ENCODE results near the gene NFIX.
A peak's percentile ranks its signal among the peaks of the same experiment; 100 is the strongest.

NFIX gene

GRCh38 chr19:13008926-13009787 lies 13.9 kb downstream of the NFIX start:
- DNase-seq (ENCODE audit: low spot score) = no peak

GRCh38 chr19:13010038-13010991 lies 15.0 kb downstream of the NFIX start:
- no peak for DNase-seq (ENCODE audit: low spot score)

DNA sequence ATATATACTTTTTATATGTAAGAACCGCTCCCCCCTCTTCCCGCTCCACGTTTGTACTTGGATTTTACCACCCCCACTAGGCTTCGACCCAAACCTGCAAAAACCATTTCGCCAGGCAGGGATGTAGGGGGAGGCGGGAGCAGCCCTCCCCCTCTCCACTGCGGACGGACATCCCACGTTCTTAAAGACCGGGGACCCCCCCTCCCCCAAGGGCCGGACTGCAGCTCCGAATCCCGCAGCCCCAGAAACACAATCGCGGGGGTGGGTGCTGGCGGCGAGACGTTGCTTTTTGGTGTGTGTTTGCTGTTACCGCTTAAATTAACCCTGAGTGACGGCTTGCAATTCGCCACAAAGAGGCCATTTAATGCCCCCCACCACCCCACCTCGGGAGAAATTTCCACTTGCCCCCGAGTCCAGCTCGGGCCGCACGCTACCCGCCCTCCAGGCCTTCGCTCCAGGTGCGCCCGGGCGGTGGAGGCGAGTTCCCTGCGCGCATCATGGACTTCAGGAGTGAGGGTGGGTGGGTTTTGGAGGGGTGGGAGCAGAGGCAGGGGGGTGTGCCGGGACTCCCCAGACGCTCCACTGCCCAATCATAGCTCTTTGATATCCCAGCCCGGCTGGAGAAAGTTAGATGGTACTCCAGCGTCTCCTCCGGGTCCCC lies 15.8 kb downstream of the NFIX start:
- DNase-seq (ENCODE audit: low spot score) = no peak

- no peak for DNase-seq (ENCODE audit: low spot score)
These were observed 16.5 kb downstream of the NFIX start for GRCh38 chr19:13011653-13012389.

- no peak for DNase-seq (ENCODE audit: low spot score)
These were observed 17.1 kb downstream of the NFIX start for GRCh38 chr19:13012390-13012689.

DNA sequence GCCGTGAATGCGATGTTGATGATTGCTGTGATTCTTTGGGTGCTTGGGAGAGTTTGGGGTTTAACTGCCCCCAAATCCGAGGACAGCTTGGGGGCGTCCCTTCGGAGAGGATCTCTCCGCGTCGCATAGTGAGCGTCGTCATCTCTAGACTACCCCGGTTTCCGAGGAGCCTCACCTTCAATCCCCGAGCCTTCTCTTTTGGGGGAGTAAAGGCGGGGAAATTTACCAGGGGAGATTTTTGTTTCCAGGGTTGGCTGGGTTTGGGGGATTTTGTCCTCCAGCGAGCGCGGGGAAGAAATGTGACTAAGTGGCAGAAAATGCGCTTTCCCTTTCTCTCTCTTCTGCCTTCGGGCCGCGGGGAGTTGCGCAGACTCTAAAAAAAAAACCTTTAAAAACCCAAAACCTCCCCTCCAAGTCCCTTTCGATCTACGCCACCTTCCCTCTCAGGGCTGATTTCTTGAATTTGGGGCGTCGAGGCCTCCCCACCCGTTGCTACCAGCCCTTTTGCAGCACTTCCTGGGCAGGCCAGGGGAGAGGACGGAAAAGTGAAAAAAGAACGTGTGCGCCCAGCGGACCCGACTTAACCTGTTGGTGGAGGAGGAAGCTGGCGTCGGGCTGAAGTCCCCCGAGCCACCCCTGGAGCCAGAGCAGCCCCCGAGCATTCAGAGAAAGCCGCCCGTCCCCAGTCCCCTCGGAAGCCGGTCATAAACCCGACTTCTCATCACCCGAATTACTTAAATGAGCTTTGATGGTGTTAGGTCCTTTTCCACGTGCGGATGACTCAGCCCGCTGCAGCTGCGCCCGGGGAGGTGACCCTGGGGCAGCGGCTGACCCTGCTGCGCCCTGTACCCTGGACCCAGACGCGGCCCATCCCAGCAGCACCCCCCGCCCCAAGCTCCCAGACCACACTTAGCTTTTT lies 17.7 kb downstream of the NFIX start:
- DNase-seq (ENCODE audit: low spot score) = peak; percentile 31

DNA sequence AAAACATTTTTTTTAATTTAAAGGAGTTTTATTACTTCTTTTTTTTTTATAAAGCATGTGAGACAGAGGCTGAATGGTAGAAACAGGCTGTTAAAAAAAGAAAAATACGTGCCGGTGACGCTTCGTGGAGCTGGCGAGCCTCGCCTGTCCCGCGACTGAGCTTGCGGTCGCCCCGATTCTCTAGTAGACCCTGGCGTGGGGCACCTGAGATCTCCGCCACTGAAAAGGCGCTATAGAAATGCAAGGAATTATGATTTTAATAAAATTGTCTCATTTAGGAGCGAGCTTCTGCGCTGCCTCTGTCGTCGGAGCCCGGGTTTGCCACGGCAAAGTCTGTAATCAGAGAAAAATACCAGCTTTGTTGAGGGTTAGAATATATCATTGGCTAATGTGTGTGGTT lies 18.4 kb downstream of the NFIX start:
- DNase-seq (ENCODE audit: low spot score) = no peak

- DNase-seq (ENCODE audit: low spot score) = no peak
These were observed 19.0 kb downstream of the NFIX start for GRCh38 chr19:13014101-13014920.

- DNase-seq (ENCODE audit: low spot score) = no peak
These were observed 19.6 kb downstream of the NFIX start for GRCh38 chr19:13014921-13015280.

DNA sequence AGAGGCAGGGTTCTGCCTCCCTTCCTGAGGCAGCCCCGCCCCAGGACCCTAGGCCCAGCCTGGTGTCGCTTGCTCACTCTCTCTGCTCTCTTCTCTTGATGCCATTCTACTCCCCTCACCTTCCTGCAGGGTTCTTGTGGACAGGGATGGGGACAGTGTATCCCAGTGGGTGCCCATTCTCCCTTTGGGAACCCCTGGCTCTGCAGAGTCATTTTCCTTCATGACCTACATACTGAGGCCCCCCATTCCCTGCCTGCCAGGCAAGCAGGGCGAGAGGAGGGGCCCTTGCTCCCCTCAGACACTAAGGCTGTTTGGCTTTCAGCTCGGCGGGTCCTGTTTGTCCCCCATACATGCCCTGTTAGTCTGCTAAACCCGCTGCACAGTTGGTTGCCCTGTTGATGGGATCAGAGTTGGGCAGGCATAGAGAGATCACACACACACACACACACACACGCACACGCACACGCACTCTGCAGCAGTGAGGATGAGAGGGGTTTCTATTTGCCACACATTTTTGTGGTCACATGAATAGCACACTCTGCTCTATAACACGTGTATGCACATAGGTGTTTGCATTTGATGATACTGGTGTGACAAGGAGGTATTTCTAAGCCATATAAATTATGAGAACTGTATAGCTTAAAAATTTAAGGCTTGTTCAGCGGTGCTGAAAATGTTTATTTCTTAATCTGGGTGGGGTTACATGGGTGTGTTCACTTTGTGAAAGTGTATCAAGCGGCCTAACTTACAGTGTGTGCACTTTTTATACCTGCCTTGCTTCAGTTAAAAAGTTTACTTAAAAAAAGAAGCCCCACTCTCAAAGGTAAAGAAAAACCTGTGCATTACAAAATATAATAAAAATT lies 20.3 kb downstream of the NFIX start:
- no peak for DNase-seq (ENCODE audit: low spot score)

DNA sequence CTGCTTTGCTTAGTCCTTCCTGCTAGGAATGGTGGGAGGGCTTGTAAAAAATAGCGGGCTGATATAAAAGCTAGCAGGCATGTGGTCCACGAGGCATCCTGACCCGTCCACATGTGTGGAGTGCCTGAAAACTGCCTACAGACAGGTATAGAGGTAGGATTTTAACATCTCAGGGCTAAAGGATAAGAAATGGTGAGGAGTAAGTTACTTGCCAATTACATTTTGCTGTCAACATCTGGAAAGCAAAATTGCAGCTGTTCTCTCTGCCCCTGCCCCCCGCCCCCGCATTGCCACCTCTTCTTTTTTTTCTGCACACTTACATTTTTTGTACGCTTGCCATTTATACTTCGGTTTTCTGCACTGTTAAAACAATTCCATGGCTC lies 21.0 kb downstream of the NFIX start:
- DNase-seq (ENCODE audit: low spot score) = no peak

GRCh38 chr19:13016628-13017305 lies 21.5 kb downstream of the NFIX start:
- no peak for DNase-seq (ENCODE audit: low spot score)

DNA sequence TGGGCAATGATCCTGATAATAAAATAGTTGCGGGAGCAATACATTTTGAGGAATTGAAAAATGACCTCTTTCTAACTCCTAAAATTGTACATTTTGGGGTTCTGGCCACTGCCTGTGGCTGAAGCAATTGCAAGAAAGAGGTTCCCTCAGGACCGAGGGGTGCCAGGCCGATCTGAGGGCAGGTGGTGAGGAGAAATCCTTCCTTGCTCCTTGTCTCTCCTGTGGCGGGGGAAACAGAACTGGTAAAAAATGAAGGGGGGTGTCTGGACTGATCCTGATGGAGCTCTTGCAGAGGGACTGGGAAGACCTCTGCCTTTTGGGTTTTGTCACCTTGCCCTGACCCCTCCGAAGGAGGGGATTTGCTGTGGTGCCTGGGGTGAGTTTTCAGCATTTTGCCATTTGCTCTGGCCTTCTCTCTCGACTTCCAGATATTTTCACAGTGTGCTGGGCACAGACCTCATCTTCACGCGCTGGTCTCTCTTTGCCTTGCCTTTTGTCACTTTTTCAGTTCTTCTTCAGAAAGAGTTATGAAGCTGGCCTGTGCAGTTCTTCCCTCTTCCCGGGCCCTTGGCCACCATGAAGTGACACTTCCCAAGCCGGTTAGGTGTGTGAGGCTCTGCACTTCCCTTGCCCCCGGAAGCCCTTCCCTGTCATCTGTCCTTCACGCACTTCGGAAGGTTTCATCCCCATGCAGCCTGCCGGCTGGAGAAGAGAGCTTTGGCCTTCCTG lies 22.2 kb downstream of the NFIX start:
- no peak for DNase-seq (ENCODE audit: low spot score)

DNA sequence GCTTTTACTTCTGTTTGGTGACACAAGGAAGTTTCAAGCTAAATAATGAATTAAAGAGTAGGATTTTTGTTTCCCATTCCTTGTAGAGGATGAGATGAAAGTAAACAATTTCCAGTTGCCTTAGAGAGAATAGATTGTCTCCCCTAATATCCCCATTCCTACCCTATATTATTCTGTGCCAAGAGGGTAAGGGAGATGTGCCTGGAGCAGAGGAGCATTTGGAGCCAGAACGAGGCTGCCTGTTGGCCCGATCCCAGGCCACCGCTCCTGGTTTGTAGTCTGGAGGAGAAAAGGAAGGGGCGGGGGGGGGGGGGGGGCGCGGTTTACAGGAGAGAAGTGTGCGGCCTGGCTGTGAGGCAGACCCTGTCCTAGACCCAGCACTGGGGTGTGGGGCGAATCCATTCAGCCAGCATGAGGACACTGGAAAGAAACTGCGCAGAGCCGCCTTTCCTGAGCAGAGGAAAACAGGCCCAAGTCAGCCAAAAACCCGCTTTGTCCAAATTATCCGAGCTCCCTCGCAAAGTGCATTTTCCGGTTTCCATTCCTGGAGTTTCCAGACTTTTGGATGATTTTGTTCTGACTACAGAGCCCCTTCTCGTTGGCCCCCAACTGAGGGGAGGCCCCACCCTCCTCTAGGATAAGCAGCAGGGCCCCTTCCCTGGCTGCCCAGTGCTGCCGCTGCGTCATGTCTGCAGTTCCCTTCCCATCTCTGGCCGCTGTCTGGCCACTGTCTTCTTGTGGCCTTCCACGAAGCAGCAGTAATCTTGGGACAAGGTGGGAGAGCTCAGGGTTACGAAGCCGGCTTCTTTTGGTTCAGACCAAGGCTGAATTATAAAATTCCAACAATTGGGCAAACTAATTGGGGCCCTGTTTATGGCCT lies 23.0 kb downstream of the NFIX start:
- no peak for DNase-seq (ENCODE audit: low spot score)

DNA sequence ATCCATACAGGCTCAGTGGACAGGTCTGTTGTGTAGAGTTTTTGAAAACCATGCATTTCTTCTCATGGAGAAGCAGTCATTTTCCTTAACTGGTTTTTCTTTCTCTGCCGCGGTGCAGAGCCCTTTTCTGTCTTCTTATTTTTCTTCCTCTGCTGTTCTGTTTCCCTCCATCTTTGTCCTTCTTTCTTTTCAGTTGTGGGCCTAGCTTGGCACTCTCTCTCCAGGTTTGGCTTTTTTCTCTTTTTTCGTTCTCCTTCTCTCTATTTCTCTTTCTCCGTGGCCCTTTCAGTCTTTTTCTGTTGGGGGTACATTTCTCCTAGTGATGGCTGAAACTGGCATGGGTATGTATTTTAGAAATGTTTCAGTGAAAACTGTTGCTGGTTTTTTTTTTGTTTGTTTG lies 24.1 kb downstream of the NFIX start:
- no peak for DNase-seq (ENCODE audit: low spot score)

GRCh38 chr19:13020002-13020414 lies 24.7 kb downstream of the NFIX start:
- DNase-seq (ENCODE audit: low spot score) = no peak

Measured in germinal center (tissue), 1 donor.